BLaER1 treated with 17β-estradiol and CSF1 and Interleukin-3, amounts not matched to agents 10 nM and 100 nM (cell line): ENCODE data around the gene NHSL1.

Source experiments
- H3K27ac ChIP-seq, 11 experiments: shearing (Covaris generic); formaldehyde crosslinking; 2 replicates each; pipeline ENCODE4 v1.8.1; 2022
- H3K27me3 ChIP-seq, 11 experiments: shearing (Covaris generic); formaldehyde crosslinking; 2 replicates each; pipeline ENCODE4 v1.8.1; 2022
- H3K36me3 ChIP-seq, 11 experiments: shearing (Covaris generic); formaldehyde crosslinking; 2 replicates each; pipeline ENCODE4 v1.8.1; 2022
- H3K4me1 ChIP-seq, 10 experiments: shearing (Covaris generic); formaldehyde crosslinking; 2 replicates each; pipeline ENCODE4 v1.8.1; 2022
- H3K4me2 ChIP-seq, 11 experiments: shearing (Covaris generic); formaldehyde crosslinking; 2 replicates each; pipeline ENCODE4 v1.8.1; 2022
- H3K4me3 ChIP-seq, 10 experiments: shearing (Covaris generic); formaldehyde crosslinking; 2 replicates each; pipeline ENCODE4 v1.8.1; 2022
- H3K9ac ChIP-seq, 11 experiments: shearing (Covaris generic); formaldehyde crosslinking; 2 replicates each; pipeline ENCODE4 v1.8.1; 2022
- H3K9me3 ChIP-seq, 11 experiments: shearing (Covaris generic); formaldehyde crosslinking; replicated peaks in 1 of 11; 2 replicates each; pipeline ENCODE4 v1.8.1; 2022
- H4K20me1 ChIP-seq, 11 experiments: shearing (Covaris generic); formaldehyde crosslinking; 2 replicates each; pipeline ENCODE4 v1.8.1; 2022
- Cebpa-rat ChIP-seq, 11 experiments: shearing (Covaris generic); IDR thresholded peaks; 2 replicates each; pipeline ENCODE4 v1.8.1; 2022

NHSL1 gene

GRCh38 chr6:138397128-138398122 lies 101.9 kb downstream of the NHSL1 start:
- no peak overlapping the region for H3K27ac ChIP-seq

GRCh38 chr6:138396709-138397108 lies 102.6 kb downstream of the NHSL1 start:
- Histone ChIP-seq H3K9ac (no peak overlapping the region), H3K36me3 (no peaks in the 10 kb centered on the region), H3K4me3 (no peak overlapping the region), H3K9me3 (peaks cover 0 to 3% (median 0%) of the 10 kb centered on the region in 11 experiments; a peak in 1 of 22 replicates), H3K27ac (no peak overlapping the region), H4K20me1 (no peaks in the 10 kb centered on the region), H3K27me3 (no peaks in the 10 kb centered on the region), H3K4me2 (no peak overlapping the region), H3K4me1 (peaks cover 13 to 20% (median 14%) of the 10 kb centered on the region in 10 experiments)
- TF ChIP-seq Cebpa-rat (IDR thresholded peaks at IDR 0.05) = no peak

More at GRCh38 chr6:138397128-138398122, 101.9 kb downstream of the NHSL1 start:
- Histone ChIP-seq H4K20me1 (no peaks in the 10 kb centered on the region), H3K4me2 (no peak overlapping the region), H3K4me1 (peaks cover 15 to 24% (median 18%) of the 10 kb centered on the region in 10 experiments), H3K36me3 (no peaks in the 10 kb centered on the region), H3K27me3 (no peaks in the 10 kb centered on the region), H3K9me3 (peaks cover 0 to 3% (median 0%) of the 10 kb centered on the region in 11 experiments; a peak in 1 of 22 replicates), H3K9ac (no peak overlapping the region), H3K4me3 (no peak overlapping the region)
- no peak for TF ChIP-seq Cebpa-rat (IDR thresholded peaks at IDR 0.05)

GRCh38 chr6:138393871-138394783 lies 105.2 kb downstream of the NHSL1 start:
- no peaks in the 10 kb centered on the region for H3K36me3 ChIP-seq
- peaks cover 0 to 3% (median 0%) of the 10 kb centered on the region in 11 experiments; a peak in 1 of 22 replicates for H3K9me3 ChIP-seq
- no peaks in the 10 kb centered on the region for H4K20me1 ChIP-seq
- H3K27me3 ChIP-seq = no peaks in the 10 kb centered on the region
- H3K4me2 ChIP-seq = peak overlapping the region; percentile 8 to 65 (median 53); a peak in 21 of 22 replicates
- H3K9ac ChIP-seq = no peak overlapping the region
- H3K4me3 ChIP-seq = no peak overlapping the region
- peak overlapping the region in 9 of 11 experiments; percentile 0 to 56 (median 29); a peak in 13 of 22 replicates for H3K27ac ChIP-seq
- peaks cover 13 to 20% (median 14%) of the 10 kb centered on the region in 10 experiments for H3K4me1 ChIP-seq
- TF ChIP-seq Cebpa-rat (IDR thresholded peaks at IDR 0.05) = peak in 6 of 11 experiments; percentile 39 to 59 (median 50); a peak in 6 of 22 replicates

GRCh38 chr6:138389551-138389950 lies 109.7 kb downstream of the NHSL1 start:
- Histone ChIP-seq H3K9me3 (no peaks in the 10 kb centered on the region; a peak in 1 of 22 replicates), H3K27ac (no peak overlapping the region), H3K4me1 (peaks cover 9 to 15% (median 10%) of the 10 kb centered on the region in 10 experiments), H3K4me2 (no peak overlapping the region), H3K27me3 (no peaks in the 10 kb centered on the region), H3K36me3 (no peaks in the 10 kb centered on the region), H3K4me3 (no peak overlapping the region), H4K20me1 (no peaks in the 10 kb centered on the region), H3K9ac (no peak overlapping the region)
- no peak for TF ChIP-seq Cebpa-rat (IDR thresholded peaks at IDR 0.05)

- Histone ChIP-seq H3K9me3 (no peaks in the 10 kb centered on the region), H3K9ac (no peak overlapping the region), H3K4me3 (no peak overlapping the region), H4K20me1 (no peaks in the 10 kb centered on the region), H3K36me3 (no peaks in the 10 kb centered on the region), H3K4me2 (no peak overlapping the region), H3K4me1 (no peaks in the 10 kb centered on the region), H3K27me3 (no peaks in the 10 kb centered on the region), H3K27ac (no peak overlapping the region)
- no peak for TF ChIP-seq Cebpa-rat (IDR thresholded peaks at IDR 0.05)
Observed at GRCh38 chr6:138387577-138388368, 111.5 kb downstream of the NHSL1 start.

- H3K9me3 ChIP-seq = no peaks in the 10 kb centered on the region
- no peaks in the 10 kb centered on the region for H3K36me3 ChIP-seq
- no peak overlapping the region for H3K4me2 ChIP-seq
- no peaks in the 10 kb centered on the region for H4K20me1 ChIP-seq
- no peak overlapping the region for H3K9ac ChIP-seq
- peaks cover 0 to 6% (median 0%) of the 10 kb centered on the region in 10 experiments; a peak in 2 of 20 replicates for H3K4me1 ChIP-seq
- no peak overlapping the region for H3K4me3 ChIP-seq
- no peak for TF ChIP-seq Cebpa-rat (IDR thresholded peaks at IDR 0.05)
- no peak overlapping the region for H3K27ac ChIP-seq
- H3K27me3 ChIP-seq = no peaks in the 10 kb centered on the region
Observed at GRCh38 chr6:138386897-138387296, 112.4 kb downstream of the NHSL1 start.

- H3K4me2 ChIP-seq = no peak overlapping the region
- no peaks in the 10 kb centered on the region for H3K36me3 ChIP-seq
- no peak overlapping the region for H3K27ac ChIP-seq
- no peaks in the 10 kb centered on the region for H3K27me3 ChIP-seq
- no peaks in the 10 kb centered on the region for H3K9me3 ChIP-seq
- H3K4me1 ChIP-seq = peaks cover 0 to 7% (median 0%) of the 10 kb centered on the region in 10 experiments; a peak in 2 of 20 replicates
- H3K4me3 ChIP-seq = no peak overlapping the region
- no peaks in the 10 kb centered on the region for H4K20me1 ChIP-seq
- H3K9ac ChIP-seq = no peak overlapping the region
- TF ChIP-seq Cebpa-rat (IDR thresholded peaks at IDR 0.05) = no peak
Observed at GRCh38 chr6:138383776-138384175, 115.5 kb downstream of the NHSL1 start.

- no peaks in the 10 kb centered on the region for H4K20me1 ChIP-seq
- H3K4me1 ChIP-seq = peaks cover 0 to 7% (median 0%) of the 10 kb centered on the region in 10 experiments; a peak in 5 of 20 replicates
- H3K27ac ChIP-seq = no peak overlapping the region
- H3K4me2 ChIP-seq = peak overlapping the region in 1 of 11 experiments; percentile 14; a peak in 1 of 22 replicates
- no peak overlapping the region for H3K9ac ChIP-seq
- H3K27me3 ChIP-seq = no peaks in the 10 kb centered on the region
- no peak for TF ChIP-seq Cebpa-rat (IDR thresholded peaks at IDR 0.05)
- H3K36me3 ChIP-seq = no peaks in the 10 kb centered on the region
- H3K4me3 ChIP-seq = no peak overlapping the region
- H3K9me3 ChIP-seq = no peaks in the 10 kb centered on the region
Observed at GRCh38 chr6:138382498-138383265, 116.6 kb downstream of the NHSL1 start.
